HG03045 (cell line): ENCODE results near the gene TNK2.
A peak's percentile ranks its signal among the peaks of the same experiment; 100 is the strongest.
"Not testable (repeated sequence)": the region's sequence is repeated elsewhere in the genome, so short reads cannot be mapped to it uniquely, and the experiment has no call there.

Experiments
- ATAC-seq: cut with Tn5 transposase; IDR thresholded peaks from one replicate; pipeline ENCODE4 v1.9.1; 2021; ENCODE audit warnings: mild to moderate bottlenecking, moderate library complexity; ENCODE audit not compliant: unreplicated experiment

The TNK2 gene

DNA sequence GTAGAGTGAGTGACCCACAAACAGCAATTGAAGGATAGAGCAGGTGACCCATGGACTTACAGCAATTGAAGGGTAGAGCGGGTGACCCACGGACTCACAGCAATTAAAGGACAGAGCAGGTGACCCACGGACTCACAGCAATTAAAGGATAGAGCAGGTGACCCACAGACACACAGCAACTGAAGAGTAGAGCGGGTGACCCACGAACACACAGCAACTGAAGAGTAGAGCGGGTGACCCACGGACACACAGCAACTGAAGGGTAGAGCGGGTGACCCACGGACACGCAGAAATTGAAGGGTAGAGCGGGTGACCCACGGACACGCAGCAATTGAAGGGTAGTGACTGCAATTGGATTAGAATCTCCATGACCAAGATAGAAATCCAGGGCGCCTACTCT lies 9.8 kb upstream of the TNK2 start:
- ATAC-seq, result no peak

DNA sequence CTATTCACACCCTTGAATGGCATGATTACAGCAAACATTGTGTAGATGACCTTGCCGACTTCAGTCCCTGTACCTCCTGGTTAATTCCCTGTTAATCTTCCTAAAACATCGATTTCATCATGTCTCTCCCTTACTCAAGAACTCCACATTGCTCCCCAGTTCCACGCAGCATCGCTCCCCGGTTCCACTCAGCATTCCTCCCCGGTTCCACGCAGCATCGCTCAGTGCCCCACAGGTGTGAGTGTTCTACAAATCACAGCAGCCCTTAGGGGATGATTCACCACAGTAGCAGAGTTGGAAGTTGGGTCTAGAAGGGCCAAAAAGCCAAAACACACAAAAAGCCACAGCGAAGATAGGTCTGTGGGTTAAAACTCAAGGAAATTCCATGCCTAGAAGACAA lies 8.6 kb upstream of the TNK2 start:
- no peak for ATAC-seq

GRCh38 chr3:195916291-195916690 lies 7.9 kb upstream of the TNK2 start:
- no peak for ATAC-seq

DNA sequence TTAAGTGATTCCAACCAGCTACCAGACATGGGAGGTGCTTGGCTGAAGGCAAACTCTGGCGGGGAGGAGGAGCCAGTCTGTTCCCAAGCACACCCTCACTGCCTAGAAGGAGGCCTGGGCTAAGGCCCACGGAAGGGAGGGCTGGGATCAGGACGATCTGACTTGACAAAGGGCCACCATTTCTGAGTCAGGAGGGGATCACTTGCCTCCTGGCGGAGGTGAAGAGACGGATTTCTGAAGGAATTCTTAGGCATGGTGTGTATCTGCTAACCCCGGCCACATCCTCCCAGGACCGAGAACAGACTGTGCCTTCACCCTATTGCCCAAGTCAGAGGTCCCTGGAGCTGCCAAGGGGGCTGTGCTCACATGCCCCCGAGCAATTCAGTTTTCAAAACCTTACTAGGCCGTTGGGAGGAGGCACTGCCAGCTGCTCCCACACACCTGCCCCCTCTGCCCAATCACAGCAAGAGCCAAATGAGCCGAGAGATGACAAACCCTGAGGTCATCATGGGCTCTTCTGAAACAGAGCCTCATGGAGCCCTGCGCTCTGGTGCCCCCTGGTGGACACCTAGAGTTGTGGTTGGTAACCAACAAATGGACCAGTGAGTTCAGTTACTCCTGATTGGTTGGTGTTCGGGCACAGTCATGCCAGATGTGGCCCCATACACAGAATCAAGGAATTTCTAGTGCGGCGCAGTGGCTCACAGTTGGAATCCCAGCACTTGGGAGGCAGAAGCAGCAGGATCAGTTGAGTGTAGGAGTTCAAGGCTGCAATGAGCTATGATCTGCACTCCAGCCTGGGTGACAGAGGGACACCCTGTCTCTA lies 6.5 kb upstream of the TNK2 start:
- peak; percentile 85 for ATAC-seq

GRCh38 chr3:195914146-195914545 lies 5.8 kb upstream of the TNK2 start:
- not testable (repeated sequence) for ATAC-seq

DNA sequence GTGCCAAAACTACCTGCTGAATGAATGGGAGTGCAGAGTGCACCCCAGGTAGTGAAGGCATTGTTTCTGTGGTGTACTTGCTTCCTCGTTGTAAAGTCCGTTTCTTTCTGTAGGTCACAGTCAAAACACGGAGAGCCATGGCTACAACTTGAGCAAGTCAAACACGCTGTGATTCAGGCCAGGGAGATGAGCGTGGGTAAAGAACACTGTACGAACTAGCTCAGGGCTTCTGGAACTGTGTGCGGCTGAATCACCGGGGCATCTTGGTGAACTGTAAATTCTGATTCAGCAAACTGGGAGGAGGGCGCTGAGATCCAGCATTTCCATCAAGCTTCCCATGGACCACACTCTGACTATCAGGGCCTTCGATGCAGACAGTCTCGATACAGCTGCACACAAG lies 5.0 kb upstream of the TNK2 start:
- ATAC-seq, result no peak

DNA sequence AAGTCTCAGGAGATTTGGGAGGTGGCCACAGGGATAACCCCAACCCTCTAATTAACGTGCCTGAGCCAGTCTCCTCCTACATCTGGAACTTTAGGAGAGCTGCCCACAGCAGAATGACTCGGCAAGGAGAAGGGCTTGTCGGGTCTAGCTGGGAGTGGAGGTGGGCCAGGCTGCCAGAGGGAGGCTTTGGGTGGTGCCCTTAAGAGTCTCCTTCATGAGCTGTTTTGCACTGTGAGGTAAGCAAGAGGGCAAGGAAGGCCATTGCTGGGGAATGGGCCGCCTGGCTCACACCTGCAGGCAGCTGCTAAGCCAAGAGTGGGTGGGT lies 3.6 kb upstream of the TNK2 start:
- ATAC-seq, result no peak

DNA sequence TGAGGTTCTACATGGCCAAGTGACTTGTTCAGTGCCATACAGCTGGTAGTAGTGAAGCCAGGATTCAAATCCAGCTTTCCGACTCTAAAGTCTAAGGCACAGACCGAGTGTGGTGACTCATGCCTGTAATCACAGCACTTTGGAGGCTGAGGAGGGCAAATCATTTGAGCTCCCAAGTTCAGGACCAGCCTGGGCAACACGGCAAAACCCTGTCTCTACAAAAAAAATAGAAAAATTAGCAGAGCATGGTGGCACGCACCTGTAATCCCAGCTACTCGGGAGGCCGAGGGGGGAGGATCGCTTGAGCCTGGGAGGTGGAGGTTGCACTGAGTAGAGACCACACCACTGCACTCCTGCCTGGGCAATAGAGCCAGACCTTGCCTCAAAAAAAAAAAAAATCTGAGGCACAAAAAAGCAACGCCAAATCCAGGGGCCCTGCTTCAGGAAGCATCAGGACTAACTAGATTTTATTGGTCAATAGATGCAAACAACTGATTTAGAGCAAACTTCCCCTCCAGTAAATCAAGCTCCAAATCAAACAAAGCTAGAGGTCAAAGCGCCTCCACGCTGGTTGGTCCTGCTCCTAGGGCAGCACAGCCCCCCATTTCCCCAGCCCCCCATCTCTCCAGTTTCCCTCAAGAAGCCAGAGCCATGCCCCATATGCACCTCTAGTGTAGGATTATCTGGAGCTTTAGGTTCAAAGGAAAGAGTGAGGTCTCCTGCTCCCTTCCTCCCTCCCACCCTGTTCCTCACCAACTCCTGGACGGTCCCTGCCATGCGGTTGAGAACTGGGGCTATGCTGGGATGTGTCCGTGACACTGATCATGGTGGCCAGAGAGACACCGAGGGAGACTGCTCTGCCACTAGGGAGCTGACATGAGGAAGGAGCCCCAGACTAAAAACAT lies 2.9 kb upstream of the TNK2 start:
- ATAC-seq, result no peak

- ATAC-seq, result no peak
Observed at GRCh38 chr3:195910499-195910845, 2.1 kb upstream of the TNK2 start.

- ATAC-seq, result peak; percentile 49
Observed at GRCh38 chr3:195909644-195910498, 1.5 kb upstream of the TNK2 start.

GRCh38 chr3:195908694-195909581 lies 587 bp upstream of the TNK2 start:
- peak; percentile 28 for ATAC-seq

DNA sequence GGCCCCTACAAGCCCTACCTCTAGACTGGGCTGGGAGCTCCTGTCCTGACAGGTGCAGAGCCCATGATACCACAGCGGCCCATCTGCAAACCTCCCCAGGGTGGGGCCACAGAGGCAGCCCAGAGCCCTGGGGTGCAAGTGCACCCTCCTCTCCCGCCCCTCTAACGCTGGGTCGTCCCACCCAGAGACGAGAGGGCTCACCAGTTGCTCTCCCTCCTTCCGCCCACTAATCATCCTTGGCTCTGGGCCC lies 742 bp downstream of the TNK2 start:
- no peak for ATAC-seq

- ATAC-seq, result no peak
Observed at GRCh38 chr3:195906865-195907683, 1.3 kb downstream of the TNK2 start.

DNA sequence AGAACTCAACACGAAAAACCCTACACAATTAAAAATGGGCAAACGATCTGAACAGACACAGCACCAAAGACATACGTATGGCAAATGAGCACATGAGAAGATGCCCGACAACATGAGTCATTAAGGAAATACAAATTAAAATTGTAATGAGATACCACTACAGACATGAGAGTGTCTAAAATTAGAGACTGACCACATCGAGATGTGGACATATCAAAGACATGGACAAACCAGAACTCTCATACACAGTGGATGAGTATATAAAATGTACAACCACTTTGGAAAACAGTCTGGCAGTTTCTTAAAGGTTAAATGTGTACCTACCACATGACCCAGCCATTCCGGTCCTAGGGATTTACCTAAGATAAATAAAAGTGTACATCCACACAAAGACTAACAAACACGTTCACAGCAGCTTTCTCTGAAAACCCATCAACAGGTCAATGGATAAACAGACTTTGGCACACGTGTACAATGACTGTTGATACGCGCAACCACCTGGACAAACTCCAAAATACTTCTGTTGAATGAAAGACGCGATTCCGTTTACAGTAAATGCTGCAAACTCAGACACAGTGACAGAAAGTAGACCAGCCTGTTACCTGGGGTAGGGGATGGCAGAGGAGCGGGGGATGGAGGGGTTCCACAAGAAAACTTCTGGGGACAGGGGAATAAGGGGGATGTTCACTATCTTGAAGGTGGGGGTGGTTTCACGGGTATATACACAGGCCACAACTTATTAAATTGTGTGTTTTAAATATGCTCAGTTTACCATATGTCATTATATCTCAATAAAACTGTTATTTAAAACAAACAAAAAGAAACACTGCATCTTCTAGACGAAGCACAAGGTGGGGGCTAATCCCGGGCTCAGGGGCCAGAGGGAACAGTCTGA lies 2.1 kb downstream of the TNK2 start:
- ATAC-seq, result no peak

DNA sequence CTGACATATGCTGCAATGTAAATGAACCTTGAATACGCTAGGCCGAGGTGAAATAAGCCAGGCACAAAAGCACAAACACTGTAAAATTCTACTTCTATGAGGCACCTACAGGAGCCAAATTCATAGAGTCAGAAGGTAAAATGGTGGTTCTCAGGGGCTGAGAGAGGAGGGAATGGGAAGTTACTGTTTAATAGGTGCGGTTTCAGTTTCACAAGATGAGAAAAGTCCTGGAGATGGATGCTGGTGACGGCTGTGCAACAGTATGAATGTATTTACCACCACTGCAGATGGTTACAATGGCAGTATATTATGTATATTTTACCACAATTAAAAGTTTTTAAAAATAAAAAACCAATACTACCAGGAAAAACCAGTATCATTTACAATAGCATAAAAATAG lies 4.0 kb downstream of the TNK2 start:
- no peak for ATAC-seq

- no peak for ATAC-seq
Observed at GRCh38 chr3:195903950-195904290, 4.4 kb downstream of the TNK2 start.

DNA sequence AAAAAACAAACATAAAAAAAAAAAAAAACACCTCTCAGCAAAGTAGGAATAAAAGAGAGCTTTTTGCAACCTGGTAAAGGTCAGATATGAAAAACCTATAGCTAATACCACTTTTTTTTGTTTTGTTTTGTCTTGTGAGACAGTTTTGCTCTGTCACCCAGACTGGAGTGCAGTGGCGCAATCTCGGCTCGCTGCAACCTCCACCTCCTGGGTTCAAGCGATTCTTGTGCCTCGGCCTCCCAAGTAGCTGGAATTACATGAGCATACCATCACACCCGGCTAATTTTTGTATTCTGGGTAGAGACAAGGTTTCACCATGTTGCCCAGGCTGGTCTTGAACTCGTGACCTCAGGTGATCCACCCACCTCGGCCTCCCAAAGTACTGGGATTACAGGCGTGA lies 5.7 kb downstream of the TNK2 start:
- not testable (repeated sequence) for ATAC-seq

DNA sequence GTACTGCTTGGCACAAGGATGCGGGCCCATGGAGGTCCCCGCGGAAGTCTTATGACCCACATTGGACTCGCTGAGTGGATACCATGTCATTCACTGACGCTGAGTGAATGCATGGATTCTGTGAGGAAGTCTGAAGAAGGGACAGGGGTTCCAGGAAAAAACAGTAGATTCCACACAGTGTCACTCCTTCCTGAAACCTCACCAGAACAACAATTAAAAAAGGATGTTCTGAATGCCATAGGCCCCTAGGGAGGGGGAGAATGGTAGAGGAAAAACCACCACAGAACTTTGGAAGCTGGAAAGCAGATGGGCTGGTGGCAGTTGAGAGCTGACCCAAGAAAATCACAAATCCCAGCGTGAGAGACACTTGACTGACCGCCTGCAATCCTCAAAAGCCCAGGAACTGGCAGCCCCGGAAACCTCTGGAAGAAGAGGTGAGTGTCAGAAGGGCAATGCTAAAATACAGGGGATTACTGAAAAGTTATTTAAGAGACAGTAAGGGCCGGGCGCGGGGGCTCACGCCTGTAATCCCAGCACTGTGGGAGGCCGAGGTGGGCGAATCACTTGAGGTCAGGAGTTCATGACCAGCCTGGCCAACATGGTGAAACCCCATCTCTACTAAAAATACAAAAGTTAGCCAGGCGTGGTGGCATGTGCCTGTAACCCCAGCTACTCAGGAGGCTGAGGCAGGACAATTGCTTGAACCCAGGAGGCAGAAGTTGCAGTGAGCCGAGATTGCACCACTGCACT lies 6.3 kb downstream of the TNK2 start:
- ATAC-seq, result not testable (repeated sequence)
